ENCODE measurements around the gene ULK4.
"Not testable (repeated sequence)": the region's sequence is repeated elsewhere in the genome, so short reads cannot be mapped to it uniquely, and the experiment has no call there.

The ULK4 gene

GRCh38 chr3:41417574-41417973, 544.3 kb downstream of the ULK4 start:
- DNase-seq: no peak
- intact Hi-C loops (cut with DNase I): no loop called here

GRCh38 chr3:41411065-41411464, 550.8 kb downstream of the ULK4 start:
- intact Hi-C loops (cut with DNase I): no loop called here
- no peak for DNase-seq

- DNase-seq: no peak
- intact Hi-C loops (cut with DNase I): no loop called here
Measured at GRCh38 chr3:41405466-41405865, 556.4 kb downstream of the ULK4 start.

GRCh38 chr3:41404582-41404981, 557.3 kb downstream of the ULK4 start:
- intact Hi-C loops (cut with DNase I): no loop called here
- DNase-seq: no peak

- DNase-seq: no peak
- intact Hi-C loops (cut with DNase I): no loop called here
Measured at GRCh38 chr3:41394896-41395295, 567.0 kb downstream of the ULK4 start.

GRCh38 chr3:41370765-41371535, 591.0 kb downstream of the ULK4 start:
- DNase-seq; intact Hi-C loops (cut with DNase I): not testable (repeated sequence)

GRCh38 chr3:41370307-41370706, 591.6 kb downstream of the ULK4 start:
- DNase-seq: no peak
- intact Hi-C loops (cut with DNase I): no loop called here

- intact Hi-C loops (cut with DNase I): no loop called here
- DNase-seq: no peak
Measured at GRCh38 chr3:41369838-41370237, 592.1 kb downstream of the ULK4 start.

GRCh38 chr3:41365973-41366372, 595.9 kb downstream of the ULK4 start:
- intact Hi-C loops (cut with DNase I): no loop called here
- DNase-seq: no peak

- no peak for DNase-seq
- intact Hi-C loops (cut with DNase I): no loop called here
Measured at GRCh38 chr3:41364736-41365135, 597.2 kb downstream of the ULK4 start.

GRCh38 chr3:41363830-41364523, 597.9 kb downstream of the ULK4 start:
- no peak for DNase-seq
- intact Hi-C loops (cut with DNase I): no loop called here

- intact Hi-C loops (cut with DNase I): no loop called here
Measured at GRCh38 chr3:41362638-41363559, 599.0 kb downstream of the ULK4 start.

GRCh38 chr3:41357271-41357670, 604.6 kb downstream of the ULK4 start:
- DNase-seq: peak in 5 of 10 donors; percentile 16 to 82 (median 69)
- intact Hi-C loops (cut with DNase I): no loop called here

More at GRCh38 chr3:41362638-41363559, 599.0 kb downstream of the ULK4 start:
- no peak for DNase-seq

- intact Hi-C loops (cut with DNase I): no loop called here
- no peak for DNase-seq
Measured at GRCh38 chr3:41356775-41357174, 605.1 kb downstream of the ULK4 start.

- intact Hi-C loops (cut with DNase I): no loop called here
- no peak for DNase-seq
Measured at GRCh38 chr3:41352510-41352909, 609.4 kb downstream of the ULK4 start.

- intact Hi-C loops (cut with DNase I): no loop called here
- DNase-seq: no peak
Measured at GRCh38 chr3:41350441-41350840, 611.5 kb downstream of the ULK4 start.

GRCh38 chr3:41348401-41348800, 613.5 kb downstream of the ULK4 start:
- DNase-seq: no peak
- intact Hi-C loops (cut with DNase I): no loop called here

- intact Hi-C loops (cut with DNase I): no loop called here
- DNase-seq: no peak
Measured at GRCh38 chr3:41346698-41347270, 615.1 kb downstream of the ULK4 start.

- DNase-seq: no peak
- intact Hi-C loops (cut with DNase I): no loop called here
Measured at GRCh38 chr3:41345788-41346187, 616.1 kb downstream of the ULK4 start.

GRCh38 chr3:41339758-41340157, 622.1 kb downstream of the ULK4 start:
- intact Hi-C loops (cut with DNase I): no loop called here
- no peak for DNase-seq

GRCh38 chr3:41338276-41338675, 623.6 kb downstream of the ULK4 start:
- DNase-seq: no peak
- intact Hi-C loops (cut with DNase I): no loop called here

Measured in posterior cingulate gyrus (tissue), 11 donors.